Fibroblast of the aortic adventitia (primary cell): ENCODE measurements around the gene IFIT2. TPM values are rescaled to one million over a fixed set of nuclear protein-coding genes. Genes with fewer than 3 reads are reported as not detected.

Source experiments
- DNase-seq: peaks from one replicate; pipeline ENCODE4 v3.0.0-alpha.2; 2010; ENCODE audit warnings: low read depth
- H3K4me3 ChIP-seq: 2 replicates; pipeline ENCODE4 v1.5.1; 2011; ENCODE audit warnings: low read depth, mild to moderate bottlenecking, control low read depth, low read length, moderate library complexity
- CTCF ChIP-seq: IDR thresholded peaks from 2 replicates; pipeline ENCODE4 v1.5.1; 2011; ENCODE audit warnings: mild to moderate bottlenecking, low read length, control low read depth, inconsistent platforms; ENCODE audit not compliant: insufficient read depth
- total RNA-seq: library from RNA; depleted of rRNA; stranded (reverse); fragments of >200 nt; gene quantifications from 2 replicates; pipeline ENCODE4 v1.2.3, GENCODE V29; 2012; ENCODE audit warnings: low replicate concordance

IFIT2 gene
- total RNA-seq, 1 donor, result 7.6 TPM

- no peak overlapping the region for H3K4me3 ChIP-seq
Measured at GRCh38 chr10:89294721-89295239, 7.1 kb upstream of the IFIT2 start.

DNA sequence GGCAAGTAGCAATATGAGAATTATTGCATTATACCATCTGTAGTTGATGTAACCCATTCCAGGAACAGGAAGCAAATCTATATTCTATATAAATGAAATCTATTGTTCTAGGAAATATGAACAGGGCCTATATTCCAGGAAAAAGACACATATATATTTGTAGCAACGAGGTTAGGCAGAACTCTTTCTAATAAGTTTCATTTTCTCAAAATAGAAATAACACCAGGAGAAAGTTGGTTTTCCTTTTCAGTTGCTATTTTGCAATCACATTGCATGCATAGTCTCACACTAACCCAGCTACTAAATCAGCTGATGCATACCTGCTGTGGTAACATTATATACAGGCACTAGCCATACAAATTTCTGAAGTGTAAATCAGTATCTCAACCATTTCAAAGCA lies 6.2 kb upstream of the IFIT2 start:
- no peak for TF ChIP-seq CTCF
- H3K4me3 ChIP-seq, result no peak overlapping the region
- DNase-seq, result peak; percentile 83

More at GRCh38 chr10:89294721-89295239, 7.1 kb upstream of the IFIT2 start:
- no peak for DNase-seq
- no peak for TF ChIP-seq CTCF

GRCh38 chr10:89296220-89296648 lies 5.6 kb upstream of the IFIT2 start:
- H3K4me3 ChIP-seq, result no peak overlapping the region
- no peak for TF ChIP-seq CTCF
- peak; percentile 84 for DNase-seq

DNA sequence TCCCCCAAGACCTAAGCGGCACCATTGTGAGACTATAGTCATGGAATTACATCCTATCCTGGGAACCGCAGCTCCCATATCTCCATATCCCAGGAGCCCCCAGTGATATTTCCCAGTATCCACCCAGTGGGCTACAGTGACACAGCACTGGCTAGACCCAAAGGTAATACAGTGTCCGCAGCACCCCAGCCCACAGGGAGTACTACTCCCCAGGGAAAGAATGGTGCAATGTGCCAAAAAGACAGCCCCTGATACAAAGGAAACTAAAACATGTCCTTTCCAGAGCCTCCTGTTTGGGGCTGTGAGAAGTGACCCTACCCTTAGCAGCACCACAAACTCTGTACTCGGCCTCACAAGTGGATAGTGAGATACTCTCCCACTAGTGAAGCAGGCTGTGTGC lies 4.5 kb upstream of the IFIT2 start:
- DNase-seq, result no peak
- TF ChIP-seq CTCF, result no peak
- no peak overlapping the region for H3K4me3 ChIP-seq

DNA sequence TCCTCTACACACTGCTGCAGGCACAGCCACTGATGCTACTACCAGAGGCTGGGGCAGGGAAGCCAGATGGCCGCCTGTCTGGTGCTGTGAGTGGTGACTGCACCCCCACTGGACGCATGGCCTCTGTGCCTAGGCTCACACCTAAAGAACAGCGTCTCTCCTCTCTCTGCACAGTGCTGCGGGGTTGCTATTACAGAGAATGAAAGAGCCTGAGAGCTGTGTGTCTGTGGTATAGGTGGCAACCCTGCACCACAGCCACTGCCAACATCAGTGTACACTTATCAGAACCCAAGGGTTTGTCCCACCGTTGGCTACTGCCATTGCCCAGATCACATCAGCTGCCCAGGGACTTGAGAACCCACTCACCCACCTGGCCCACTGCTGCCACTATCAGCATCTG lies 4.1 kb upstream of the IFIT2 start:
- TF ChIP-seq CTCF, result no peak
- no peak for DNase-seq
- no peak overlapping the region for H3K4me3 ChIP-seq

- no peak overlapping the region for H3K4me3 ChIP-seq
- no peak for DNase-seq
- no peak for TF ChIP-seq CTCF
Measured at GRCh38 chr10:89299031-89299430, 2.8 kb upstream of the IFIT2 start.

DNA sequence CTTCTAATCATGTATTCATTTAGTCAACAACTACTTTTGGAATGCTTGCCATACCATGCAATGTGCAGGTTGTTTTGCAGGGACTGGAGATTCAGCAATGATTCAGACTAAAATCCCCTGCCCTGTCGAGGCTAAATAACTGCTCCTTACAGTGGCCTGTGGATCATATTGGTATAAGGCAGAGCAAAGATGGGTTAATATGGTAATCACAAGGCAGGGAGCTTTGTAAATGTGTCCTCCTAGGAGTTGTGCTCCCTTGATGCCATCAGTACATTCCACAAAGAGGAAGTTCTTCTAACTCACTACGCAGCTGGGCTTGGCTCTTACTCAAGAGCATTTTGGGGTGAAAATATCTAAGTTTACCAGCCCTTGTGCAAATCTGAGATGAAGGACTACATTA lies 614 bp upstream of the IFIT2 start:
- H3K4me3 ChIP-seq, result peak overlapping the region; percentile 71
- DNase-seq, result peak; percentile 66
- no peak for TF ChIP-seq CTCF
